GM21528 (cell line): ENCODE measurements around the gene PLCD1.

ENCODE experiments used
- ATAC-seq: cut with Tn5 transposase; IDR thresholded peaks from one replicate; pipeline ENCODE4 v1.9.1; 2021; ENCODE audit warnings: mild to moderate bottlenecking, moderate library complexity; ENCODE audit not compliant: unreplicated experiment, low FRiP score

PLCD1 gene

DNA sequence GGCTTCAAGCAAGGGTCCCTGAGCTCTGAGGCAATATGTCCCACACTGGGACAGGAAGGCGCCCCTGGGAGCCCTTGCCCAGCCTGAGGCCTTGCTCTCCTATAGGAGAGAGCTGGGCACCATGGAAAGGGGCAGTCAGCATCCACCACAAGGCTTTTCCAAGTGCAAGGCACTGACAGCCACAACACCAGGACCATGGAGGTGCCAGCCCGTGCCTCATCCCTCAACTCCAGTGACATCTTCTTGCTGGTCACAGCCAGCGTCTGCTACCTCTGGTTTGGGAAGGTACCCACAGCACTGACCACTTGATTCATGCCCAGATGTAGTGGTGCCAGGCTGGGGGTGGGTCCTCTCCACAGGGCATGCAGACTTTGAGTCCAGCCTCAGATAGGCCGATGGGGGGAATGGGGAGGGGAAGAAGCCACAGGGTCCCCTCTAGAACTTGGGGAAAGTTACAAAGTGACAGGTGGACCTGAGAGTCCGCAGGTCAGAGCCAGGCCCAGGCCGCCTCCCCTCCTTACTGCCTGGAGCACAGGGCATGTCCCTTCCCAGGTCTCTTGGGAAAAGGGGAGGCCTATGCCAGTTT lies 27.1 kb downstream of the PLCD1 start:
- no peak for ATAC-seq

DNA sequence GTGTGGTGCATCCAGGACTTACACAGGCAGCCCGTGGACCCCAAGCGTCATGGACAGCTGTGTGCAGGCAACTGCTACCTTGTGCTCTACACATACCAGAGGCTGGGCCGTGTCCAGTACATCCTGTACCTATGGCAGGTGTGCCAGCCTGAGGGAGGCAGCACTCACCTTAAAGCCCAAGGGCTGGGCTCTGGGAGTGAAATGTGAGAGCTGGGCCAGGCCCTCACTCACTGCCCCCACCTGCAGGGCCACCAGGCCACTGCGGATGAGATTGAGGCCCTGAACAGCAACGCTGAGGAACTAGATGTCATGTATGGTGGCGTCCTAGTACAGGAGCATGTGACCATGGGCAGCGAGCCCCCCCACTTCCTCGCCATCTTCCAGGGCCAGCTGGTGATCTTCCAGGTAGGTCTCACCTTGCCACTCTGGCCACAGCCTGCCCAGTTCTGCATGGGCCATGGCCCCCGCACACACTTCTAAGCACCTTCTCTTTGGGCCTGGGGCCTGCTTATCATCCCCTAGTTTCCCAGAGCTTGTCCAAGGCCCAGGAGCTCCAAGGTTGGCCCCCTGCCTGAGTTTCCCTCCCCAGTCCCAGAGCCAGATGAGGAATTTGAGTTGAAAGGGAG lies 27.9 kb downstream of the PLCD1 start:
- no peak for ATAC-seq

DNA sequence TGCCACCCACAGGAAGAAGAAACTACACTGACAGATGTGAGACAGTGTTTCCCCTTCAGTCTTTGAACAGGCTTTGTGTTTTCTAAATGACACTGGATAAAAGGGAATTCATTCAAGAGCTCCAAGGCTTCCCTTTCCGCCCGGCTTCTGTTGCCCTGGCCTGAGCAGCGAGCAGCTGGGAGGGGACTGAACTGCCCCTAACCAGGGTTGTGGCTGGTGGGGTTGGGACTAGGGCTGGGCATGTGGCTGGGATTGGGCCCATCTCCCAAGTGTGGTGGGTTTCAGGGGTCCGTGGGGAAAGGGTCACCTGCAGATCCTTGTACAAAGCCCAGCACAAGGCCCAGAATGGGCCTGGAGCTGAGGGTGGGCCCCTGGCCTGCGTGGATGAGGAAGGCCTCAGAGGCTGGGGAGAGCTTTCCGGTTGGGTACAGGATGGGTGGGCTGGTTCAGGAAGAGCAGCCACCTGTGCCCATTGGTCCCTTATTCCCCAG lies 28.4 kb downstream of the PLCD1 start:
- ATAC-seq, result no peak

DNA sequence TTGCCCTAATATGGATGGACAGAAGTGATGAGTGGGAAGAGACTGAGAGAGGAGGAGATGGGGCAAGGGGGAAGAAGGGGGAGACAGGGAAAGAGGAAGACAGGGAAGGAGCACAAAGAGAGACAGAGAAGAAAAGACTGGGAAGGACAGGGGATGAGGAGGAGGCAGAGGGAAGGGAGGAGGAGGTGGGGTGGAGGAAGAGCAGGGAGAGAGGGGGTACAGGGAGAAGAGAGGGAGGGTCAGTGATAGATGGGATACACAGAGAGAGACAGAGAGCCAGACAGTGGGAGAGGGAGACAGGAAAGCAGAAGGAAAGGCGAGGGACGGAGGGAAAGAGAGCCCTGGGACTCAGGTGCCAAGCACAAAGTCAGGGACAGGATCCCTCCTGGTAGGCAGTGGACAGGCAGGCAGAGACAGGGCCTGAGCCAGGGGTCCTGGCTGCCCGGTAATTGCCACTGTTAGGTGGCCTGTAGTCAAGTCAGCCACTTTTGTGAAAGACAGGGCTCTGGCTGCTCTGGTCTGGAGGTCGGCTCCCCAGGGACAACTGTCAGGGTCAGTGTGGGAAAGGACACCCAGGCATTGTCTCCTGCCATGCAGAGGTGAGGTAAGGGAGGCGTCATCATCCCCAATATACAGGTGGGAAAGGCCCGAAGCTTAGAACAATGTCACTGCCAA lies 29.1 kb downstream of the PLCD1 start:
- ATAC-seq, result no peak

DNA sequence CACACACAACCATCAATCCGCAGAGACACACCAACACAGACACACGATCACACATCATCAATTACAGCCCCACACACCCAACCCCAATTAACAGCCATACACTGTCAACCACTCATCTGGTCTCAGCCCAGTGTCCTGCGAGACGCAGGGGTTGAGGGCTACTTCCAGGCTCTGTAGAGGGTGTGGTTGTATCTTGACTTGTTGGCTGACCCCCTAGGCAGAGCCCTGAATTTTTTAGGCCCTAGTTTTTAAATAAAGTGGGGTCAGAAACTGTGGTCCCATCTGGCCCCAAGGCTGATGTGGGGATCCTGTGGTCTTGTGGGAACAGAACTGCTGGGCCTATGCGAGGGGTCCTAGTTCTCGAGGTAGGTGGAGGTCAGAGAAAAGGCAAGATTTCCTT lies 29.6 kb downstream of the PLCD1 start:
- ATAC-seq, result no peak

DNA sequence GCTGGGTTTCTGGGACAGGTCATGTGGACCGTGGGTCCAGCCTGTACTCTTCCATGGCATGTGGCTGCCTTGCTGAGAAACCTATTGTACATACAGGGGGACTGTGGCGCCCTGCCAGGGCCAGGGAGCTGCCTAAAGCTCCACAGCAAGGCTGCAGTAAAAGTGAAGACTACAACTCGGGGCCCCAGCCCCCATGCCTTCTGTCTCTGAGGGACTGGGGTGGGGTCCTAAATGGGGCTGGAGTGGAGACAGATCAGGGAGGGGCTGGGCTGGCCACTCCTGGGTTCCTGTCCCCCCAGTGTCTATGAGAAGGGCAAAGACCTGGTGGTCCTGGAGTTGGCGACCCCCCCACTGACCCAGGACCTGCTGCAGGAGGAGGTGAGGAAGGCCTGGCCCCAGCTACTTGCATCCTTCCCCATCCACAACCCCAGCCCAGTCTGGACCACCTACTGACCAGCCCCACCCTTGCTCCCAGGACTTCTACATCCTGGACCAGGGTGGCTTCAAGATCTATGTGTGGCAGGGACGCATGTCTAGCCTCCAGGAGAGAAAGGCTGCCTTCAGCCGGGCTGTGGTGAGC lies 31.6 kb downstream of the PLCD1 start:
- no peak for ATAC-seq

DNA sequence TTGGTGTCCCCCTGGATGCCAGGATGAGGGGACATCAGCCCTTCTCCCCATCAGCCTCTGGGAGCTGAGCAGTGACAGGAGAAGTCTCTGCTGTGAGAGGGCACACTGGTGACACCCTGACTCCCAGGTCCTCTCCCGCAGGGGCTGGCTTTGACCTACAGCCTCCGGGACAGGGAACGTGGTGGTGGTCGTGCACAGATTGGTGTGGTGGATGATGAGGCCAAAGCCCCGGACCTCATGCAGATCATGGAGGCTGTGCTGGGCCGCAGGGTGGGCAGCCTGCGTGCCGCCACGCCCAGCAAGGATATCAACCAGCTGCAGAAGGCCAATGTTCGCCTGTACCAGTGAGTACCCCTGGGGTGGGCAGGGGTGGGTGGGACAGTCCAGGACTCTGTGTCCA lies 32.1 kb downstream of the PLCD1 start:
- no peak for ATAC-seq

DNA sequence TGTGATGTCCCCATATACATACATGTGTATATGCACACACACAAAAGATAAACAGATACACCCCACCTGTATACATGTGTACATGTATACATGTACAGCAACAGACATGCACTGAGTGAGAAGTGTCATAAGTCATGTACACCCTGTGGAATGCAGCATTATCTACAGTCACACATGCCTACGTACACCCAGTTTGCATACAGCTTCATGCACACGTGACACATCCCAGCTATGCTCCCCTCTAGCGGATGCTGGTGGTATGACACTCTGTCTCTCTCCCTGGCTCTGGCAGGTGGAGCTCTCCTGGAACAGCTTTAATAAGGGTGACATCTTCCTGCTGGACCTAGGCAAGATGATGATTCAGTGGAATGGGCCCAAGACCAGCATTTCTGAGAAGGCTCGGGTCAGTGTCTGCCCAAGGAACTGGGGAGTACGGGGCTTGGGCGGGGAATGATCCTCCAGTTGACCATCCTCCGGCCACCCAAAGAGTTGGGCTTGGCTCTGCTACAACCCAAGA lies 32.6 kb downstream of the PLCD1 start:
- peak; percentile 57 for ATAC-seq

DNA sequence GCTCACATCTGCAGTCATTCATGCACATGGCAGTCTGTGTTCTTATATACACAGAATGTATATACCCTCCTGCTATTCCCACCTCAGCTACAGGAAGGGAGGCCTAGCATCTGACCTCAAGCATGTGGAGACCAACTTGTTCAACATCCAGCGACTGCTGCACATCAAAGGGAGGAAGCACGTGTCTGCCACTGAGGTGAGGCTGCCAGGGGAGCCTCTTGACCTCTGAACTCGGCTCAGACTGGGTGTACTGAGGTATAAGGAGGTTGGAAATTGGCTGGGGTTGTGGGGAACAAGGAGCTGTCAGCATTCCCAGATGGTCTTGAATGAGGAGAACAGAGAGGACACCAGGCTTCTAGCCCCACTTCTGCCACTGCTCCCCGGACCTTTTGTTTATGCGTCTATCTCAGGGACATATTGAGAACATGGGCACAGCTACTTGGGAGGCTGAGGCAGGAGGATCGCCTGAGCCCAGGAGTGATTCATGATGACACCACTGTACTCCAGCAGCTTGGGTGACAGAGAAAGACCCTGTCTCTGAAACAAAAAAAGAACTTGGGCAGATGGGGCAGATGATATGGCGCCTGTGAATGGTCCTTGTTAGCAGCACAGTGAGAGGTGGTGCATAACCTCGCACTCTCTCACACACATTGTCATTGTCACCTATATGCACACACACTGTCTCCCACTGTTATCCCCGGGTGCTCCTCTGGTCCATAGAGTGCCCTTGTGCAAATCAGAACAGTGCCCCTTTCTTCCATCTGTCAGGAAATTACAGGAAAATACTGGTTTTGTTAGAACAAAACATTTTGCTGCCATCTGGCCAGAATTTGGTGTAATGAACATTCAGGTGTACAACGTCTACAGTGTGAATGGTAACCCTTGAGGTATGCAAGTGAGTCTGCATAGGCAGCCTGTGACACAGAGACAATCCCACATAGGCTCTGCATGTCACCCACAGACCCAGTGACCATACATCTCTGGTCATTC lies 33.5 kb downstream of the PLCD1 start:
- no peak for ATAC-seq

DNA sequence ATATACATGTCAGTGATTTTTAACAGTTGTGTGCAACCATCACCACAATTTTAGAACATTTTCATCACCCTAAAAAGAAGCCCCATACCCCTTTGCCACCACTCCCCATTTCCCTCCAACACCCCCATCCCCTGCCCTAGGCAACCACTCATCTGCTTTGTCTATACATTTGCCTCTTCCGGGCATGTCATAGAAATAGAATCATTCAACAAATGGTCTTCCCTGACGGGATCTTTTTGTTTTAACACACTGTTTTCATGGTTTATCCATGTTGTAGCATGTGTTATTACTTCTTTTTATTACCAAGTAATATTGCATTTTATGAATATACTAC lies 34.8 kb downstream of the PLCD1 start:
- ATAC-seq, result no peak

DNA sequence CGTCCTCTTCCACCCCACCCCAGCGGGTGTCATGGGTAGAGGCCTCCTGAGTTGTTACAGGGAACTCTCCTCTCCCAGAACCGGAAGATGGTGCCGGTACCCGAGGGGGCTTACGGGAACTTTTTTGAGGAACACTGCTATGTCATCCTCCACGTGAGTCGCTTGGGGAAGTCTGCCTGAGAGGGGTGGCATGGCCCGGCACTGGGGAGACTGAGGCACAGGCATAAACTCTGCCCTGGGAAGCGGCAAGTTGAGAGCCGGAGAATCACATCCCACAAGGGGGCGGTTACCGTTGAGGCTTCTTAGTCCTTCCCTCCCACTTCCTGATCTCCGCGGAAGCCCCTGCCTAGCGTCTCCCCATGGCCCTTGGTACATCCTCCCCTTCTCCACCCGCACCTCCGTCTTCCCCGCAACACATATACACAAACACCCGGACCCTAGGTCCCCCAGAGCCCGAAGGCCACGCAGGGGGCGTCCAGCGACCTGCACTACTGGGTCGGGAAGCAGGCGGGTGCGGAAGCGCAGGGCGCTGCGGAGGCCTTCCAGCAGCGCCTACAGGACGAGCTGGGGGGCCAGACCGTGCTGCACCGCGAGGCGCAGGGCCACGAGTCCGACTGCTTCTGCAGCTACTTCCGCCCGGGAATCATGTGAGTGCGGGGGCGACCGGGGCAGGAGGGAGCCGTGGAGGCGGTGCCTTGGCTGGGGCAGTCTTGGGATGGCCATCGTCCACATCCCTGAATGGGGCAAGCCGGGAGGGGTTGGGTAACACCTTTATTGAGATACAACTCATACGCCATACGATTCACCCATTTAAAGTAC lies 35.4 kb downstream of the PLCD1 start:
- peak; percentile 61 for ATAC-seq

DNA sequence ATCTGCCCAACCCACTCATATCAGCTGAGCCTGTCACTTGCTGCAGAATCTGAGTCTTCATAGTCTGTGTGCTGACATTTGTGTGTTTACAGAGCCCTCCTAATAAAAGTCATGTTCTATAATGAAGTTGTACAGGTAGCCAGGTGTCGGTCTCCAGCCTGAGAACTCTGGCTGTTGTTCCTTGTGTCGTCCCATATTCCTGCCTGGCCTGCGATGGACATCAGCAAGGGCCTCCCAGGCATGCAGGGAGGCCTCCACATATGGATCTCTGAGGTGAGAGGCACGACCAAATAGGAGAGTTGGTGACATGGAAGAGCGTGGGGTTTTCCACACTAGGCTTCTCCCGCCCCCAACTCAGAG lies 36.0 kb downstream of the PLCD1 start:
- no peak for ATAC-seq

DNA sequence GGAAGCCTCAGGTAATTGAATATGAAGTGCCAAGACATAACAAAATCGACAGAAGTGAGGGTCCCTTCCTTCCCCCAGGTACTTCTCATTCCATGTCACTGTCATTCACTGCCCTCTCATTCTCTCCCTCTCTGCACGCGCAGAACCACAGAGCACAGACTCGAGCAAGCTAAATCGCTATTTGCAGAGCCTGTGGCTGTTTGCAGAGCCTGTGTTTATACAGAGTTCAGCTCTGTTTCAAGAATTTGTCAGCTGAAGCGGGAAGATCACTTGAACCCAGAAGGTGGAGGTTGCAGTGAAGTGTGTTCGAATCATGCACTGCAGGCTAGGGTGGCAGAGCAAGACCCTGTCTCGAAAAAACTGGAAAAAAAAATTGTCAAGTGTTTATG lies 36.4 kb downstream of the PLCD1 start:
- no peak for ATAC-seq

DNA sequence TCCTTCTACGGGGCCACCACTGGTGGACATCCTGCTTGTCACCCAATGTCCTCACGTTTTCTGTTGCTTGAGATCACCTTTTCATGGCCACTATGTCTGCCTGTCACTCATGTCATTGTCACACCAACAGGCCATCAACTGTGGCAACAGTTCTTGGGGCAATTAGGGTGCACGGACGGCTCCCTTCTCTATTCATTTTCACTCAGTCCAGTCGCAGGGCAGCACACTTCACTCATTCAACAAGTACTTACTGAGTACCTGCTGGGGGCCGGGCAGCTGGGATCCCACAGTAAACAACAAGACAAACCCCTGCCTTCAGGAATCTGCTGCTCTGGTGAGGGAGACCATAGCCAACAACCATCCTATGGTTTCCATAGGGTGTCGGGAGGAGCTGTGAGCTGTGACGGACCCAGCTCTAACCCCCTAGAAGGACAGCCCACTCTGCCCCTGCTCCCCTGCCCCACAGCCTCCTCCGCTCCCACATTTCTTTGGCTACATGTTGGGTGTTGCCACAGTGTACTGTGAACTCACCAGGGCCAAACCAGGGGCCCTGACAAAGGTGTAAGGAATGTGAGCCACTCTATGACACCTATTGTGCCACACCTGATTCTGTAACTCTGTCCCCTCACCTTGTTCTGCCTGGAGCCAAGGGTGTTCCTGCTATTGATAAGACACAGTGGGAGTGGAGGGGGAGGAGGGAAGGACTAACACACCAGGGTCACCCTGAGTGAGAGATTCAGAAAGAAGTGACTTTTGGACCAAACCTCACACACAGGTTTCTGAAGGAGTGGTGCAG lies 37.0 kb downstream of the PLCD1 start:
- no peak for ATAC-seq

DNA sequence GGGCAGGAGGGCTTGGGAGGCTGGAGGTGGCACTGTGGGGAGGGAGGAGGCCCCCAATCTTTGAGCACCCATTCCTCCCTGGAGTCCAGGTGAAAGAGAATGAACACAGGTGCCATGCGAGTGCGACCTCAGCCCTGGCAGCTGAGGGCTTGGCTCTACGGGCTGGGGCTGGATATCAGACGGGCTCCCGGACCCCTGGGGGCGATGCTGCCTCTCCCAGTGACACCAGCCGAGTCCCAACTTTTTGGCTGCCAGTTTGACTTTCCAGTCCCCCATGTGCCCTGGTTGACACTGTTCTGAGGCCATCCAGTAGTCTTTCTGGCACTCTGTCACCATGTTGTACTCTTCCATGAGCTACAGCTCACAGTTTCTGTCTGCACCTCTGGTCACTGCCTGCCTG lies 37.6 kb downstream of the PLCD1 start:
- ATAC-seq, result no peak

DNA sequence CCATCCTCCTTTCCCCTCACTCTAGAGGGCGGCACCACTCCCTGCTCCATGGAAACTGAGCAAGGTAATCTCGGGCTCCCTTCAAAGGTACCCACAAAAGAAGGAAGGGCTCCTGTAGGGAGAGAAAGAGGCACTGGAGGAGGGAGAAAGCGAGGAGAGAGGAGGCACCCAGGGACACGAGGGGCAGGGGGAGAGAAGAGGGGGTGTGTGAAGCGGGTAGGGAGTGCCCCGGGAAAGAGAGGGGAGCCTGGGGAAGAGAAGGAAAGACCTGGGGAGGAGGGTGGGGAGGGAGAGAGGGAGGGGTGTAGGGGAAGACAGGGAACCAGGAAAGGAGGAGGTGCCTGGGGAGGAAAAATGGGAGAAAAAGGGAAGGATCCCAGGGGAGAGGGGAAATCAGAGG lies 38.3 kb downstream of the PLCD1 start:
- no peak for ATAC-seq

DNA sequence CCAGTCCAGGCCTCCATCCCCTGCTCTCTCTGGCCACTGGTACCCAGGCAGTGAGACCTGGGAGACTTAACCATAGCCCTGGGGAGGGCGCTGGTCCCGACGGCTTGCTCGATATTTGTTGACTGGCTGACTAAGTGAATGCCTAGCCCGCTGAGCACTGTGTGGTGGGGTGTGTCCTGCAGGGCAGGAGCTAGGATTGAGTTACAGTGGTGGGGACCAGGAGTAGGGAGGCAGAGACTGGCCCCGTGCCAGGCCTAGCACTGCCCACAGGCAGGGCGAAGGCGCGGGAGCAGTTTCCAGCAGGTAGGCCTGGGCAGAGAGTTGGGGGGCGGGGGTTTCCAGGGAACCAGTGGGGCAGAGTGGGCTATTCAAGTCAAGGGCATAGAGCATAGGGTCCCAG lies 38.9 kb downstream of the PLCD1 start, which contains the start of gene VILL:
TSS of gene VILL (plus strand) at position 260 of the 400 bp plus-strand sequence. CDS start 2,887 bp downstream, outside the sequence.
- ATAC-seq, result no peak

DNA sequence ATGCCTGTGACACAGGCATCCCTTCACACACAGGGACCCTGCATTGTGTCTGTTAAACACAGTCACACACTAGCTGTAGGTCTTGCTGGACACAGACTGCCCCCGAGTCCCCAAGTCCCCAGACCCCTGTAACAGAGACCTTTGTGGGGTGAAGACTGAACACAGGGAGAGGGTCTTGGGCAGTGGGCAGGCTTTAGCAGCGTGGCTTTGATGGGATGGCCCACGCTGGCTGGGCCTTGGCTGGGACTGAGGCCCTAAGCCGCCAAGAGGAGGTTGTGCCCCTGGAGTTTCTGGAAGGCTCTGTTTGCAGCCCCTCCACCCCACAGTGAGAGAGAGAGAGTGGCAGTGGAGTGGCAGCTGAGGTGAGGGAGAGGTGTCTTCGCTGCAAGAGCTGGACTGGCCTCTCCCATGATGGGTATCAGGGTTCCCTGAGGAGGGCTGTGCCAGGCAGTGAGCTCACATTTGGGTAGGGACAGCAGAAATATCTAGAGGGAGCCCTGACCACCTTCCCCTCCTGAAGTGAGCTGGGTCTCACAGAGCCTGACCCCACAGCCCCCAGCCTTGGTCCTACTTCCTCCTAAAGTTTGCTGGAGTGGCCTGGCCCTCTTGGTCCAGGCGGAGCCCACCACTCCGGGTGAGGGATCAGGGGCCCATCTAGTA lies 39.5 kb downstream of the PLCD1 start:
- no peak for ATAC-seq
